Endothelial cell of umbilical vein (primary cell): ENCODE data around the gene CYSLTR2. TPM values are rescaled to one million over a fixed set of nuclear protein-coding genes. Genes with fewer than 3 reads are reported as not detected.

Source experiments
- BruUV-seq: library from RNA; stranded (reverse); fragments of 400-500 nt; replicated peaks from 2 replicates; lab custom pipeline; 2021; lab: Mats Ljungman, UMichigan
- CTCF ChIA-PET: fragments of 300-600, 350-600 bp; sonication (Branson Sonifier 250); formaldehyde crosslinking; loops from one replicate; lab custom pipeline; 2021; ENCODE audit warnings: antibody characterized with exemption, inconsistent platforms; lab: Charles Lee
- POLR2A ChIA-PET: fragments of 300-600, 350-600 bp; sonication (Branson Sonifier 250); formaldehyde crosslinking; loops from one replicate; lab custom pipeline; 2021; ENCODE audit warnings: antibody characterized with exemption, inconsistent platforms; lab: Charles Lee
- DNase-seq: peaks from one replicate; pipeline ENCODE4 v3.0.0-alpha.2; 2011; ENCODE audit warnings: low read depth, low spot score
- FAIRE-seq: peaks from 2 replicates; lab custom pipeline; 2011; peaks lifted over from hg19 to GRCh38; lab: Jason Lieb, UNC
- H2AFZ ChIP-seq: 2 replicates; pipeline ENCODE4 v1.6.0; 2012; ENCODE audit warnings: low read depth, low read length, control low read depth, inconsistent platforms
- H3K27ac ChIP-seq: 2 replicates; pipeline ENCODE4 v1.5.1; 2011; ENCODE audit warnings: low read depth, mild to moderate bottlenecking, control low read depth, low read length, moderate library complexity; ENCODE audit not compliant: insufficient read depth
- H3K27me3 ChIP-seq, 2 experiments: 2 replicates each; pipeline versions ENCODE4 v1.6.0 to v1.6.1; 2011; ENCODE audit warnings: low read length in 2 of 2, mixed read lengths in 1 of 2; ENCODE audit not compliant: control insufficient read depth in 2 of 2, insufficient read depth in 2 of 2
- H3K36me3 ChIP-seq, 2 experiments: 2 replicates in 1 of 2; 3 replicates in 1 of 2; pipeline ENCODE4 v1.5.1; 2011; ENCODE audit warnings: low read length in 2 of 2, mild to moderate bottlenecking in 1 of 2, moderate library complexity in 1 of 2; ENCODE audit not compliant: control insufficient read depth in 2 of 2, insufficient read depth in 2 of 2; ENCODE audit errors: extremely low read depth in 1 of 2
- H3K4me1 ChIP-seq: 3 replicates; pipeline ENCODE4 v1.5.1; 2011; ENCODE audit warnings: mild to moderate bottlenecking, low read length; ENCODE audit not compliant: control insufficient read depth, insufficient read depth; ENCODE audit errors: extremely low read depth
- H3K4me2 ChIP-seq: 2 replicates; pipeline ENCODE4 v1.6.1; 2011; ENCODE audit warnings: low read length, control low read depth, mixed read lengths; ENCODE audit not compliant: insufficient read depth
- H3K4me3 ChIP-seq, 3 experiments: fragments of 200-600 bp in 1 of 3; sonication (generic), shearing (Covaris generic) in 1 of 3; replicated peaks in 1 of 3; 2 replicates each; pipeline ENCODE4 v1.5.1; 2011 to 2016; ENCODE audit warnings: control low read depth in 3 of 3, low read length in 3 of 3, mild to moderate bottlenecking in 2 of 3, inconsistent platforms in 1 of 3, low read depth in 1 of 3, moderate library complexity in 1 of 3; ENCODE audit not compliant: insufficient read depth in 1 of 3
- H3K79me2 ChIP-seq: 2 replicates; pipeline ENCODE4 v1.6.0; 2012; ENCODE audit warnings: low read length, inconsistent platforms; ENCODE audit not compliant: control insufficient read depth, insufficient read depth
- H3K9ac ChIP-seq: replicated peaks from 2 replicates; pipeline ENCODE3; 2011; ENCODE audit warnings: low read length, control low read depth; ENCODE audit not compliant: insufficient read depth; ENCODE audit errors: extremely low read depth
- H3K9me1 ChIP-seq: replicated peaks from 3 replicates; pipeline ENCODE4 v1.6.0; 2011; ENCODE audit warnings: mild to moderate bottlenecking, low read length; ENCODE audit not compliant: control insufficient read depth, insufficient read depth; ENCODE audit errors: extremely low read depth
- H3K9me3 ChIP-seq: replicated peaks from 2 replicates; pipeline ENCODE4 v1.5.1; 2012; ENCODE audit warnings: low read length, inconsistent platforms; ENCODE audit not compliant: control insufficient read depth, insufficient read depth
- H4K20me1 ChIP-seq: replicated peaks from 2 replicates; pipeline ENCODE3; 2011; ENCODE audit warnings: mild to moderate bottlenecking, low read length; ENCODE audit not compliant: control insufficient read depth, insufficient read depth; ENCODE audit errors: extremely low read depth
- EZH2 ChIP-seq: IDR thresholded peaks from 2 replicates; pipeline ENCODE4 v1.6.1; 2012; ENCODE audit warnings: borderline replicate concordance, low read depth, mild to moderate bottlenecking, moderate library complexity, low read length, inconsistent platforms; ENCODE audit not compliant: severe bottlenecking
- FOS ChIP-seq: IDR thresholded peaks from 2 replicates; pipeline ENCODE4 v1.6.1; 2011; ENCODE audit warnings: mild to moderate bottlenecking, low read length, moderate library complexity, borderline replicate concordance; ENCODE audit not compliant: insufficient read depth
- GATA2 ChIP-seq: IDR thresholded peaks from 2 replicates; pipeline ENCODE4 v1.7.0; 2011; ENCODE audit warnings: low read depth, mild to moderate bottlenecking, moderate library complexity, mixed read lengths, low read length; ENCODE audit not compliant: insufficient read length, insufficient read depth
- JUN ChIP-seq: IDR thresholded peaks from 2 replicates; pipeline ENCODE4 v1.6.1; 2011; ENCODE audit warnings: borderline replicate concordance, low read depth; ENCODE audit not compliant: insufficient read length, insufficient read depth
- MYC ChIP-seq: IDR thresholded peaks from one replicate; pipeline ENCODE4 v1.6.1; 2011; ENCODE audit warnings: mild to moderate bottlenecking, low read depth, low read length
- POLR2A ChIP-seq: IDR thresholded peaks from 2 replicates; pipeline ENCODE4 v1.6.1; 2012; ENCODE audit warnings: low read depth, mild to moderate bottlenecking, control low read depth, low read length
- POLR2AphosphoS5 ChIP-seq: IDR thresholded peaks from 2 replicates; pipeline ENCODE4 v1.6.1; 2012; ENCODE audit warnings: low read depth, mild to moderate bottlenecking, control low read depth, low read length, moderate library complexity; ENCODE audit not compliant: insufficient read depth
- dilution Hi-C: fragments of 300-500 bp; cut with MboI; formaldehyde crosslinking; loops from one replicate; pipeline ENCODE4 v1.15.0; 2019; ENCODE audit warnings: low sequenced_read_pairs; ENCODE audit not compliant: extremely low pct_ligation_motif_present
- intact Hi-C: fragments of 100-400 bp; cut with micrococcal nuclease; formaldehyde crosslinking; loops from one replicate; pipeline ENCODE4 v1.10.0; 2022
- polyA plus RNA-seq, 4 experiments: library from polyadenylated mRNA; depleted of rRNA in 3 of 4; stranded (reverse) in 3 of 4; unstranded in 1 of 4; fragments of >200 nt; gene quantifications; 2 replicates each; pipeline versions ENCODE4 v1.2.1 to v1.2.3, GENCODE V29; 2011 to 2012; ENCODE audit warnings: missing spikeins in 1 of 4
- total RNA-seq: library from RNA; stranded (reverse); gene quantifications from 2 replicates; pipeline ENCODE4 v1.2.3, GENCODE V29; 2021
- TF ChIP-seq, protein P1 (sequence below): IDR thresholded peaks from 2 replicates; pipeline ENCODE4 v1.6.1; 2011; ENCODE audit not compliant: insufficient read depth, insufficient read length
- TF ChIP-seq, protein P2 (sequence below), 2 donors: IDR thresholded peaks; 1 replicate in 1 of 2; 2 replicates in 1 of 2; pipeline ENCODE4 v1.5.1; 2011; ENCODE audit warnings: low read length in 2 of 2, mild to moderate bottlenecking in 2 of 2, moderate library complexity in 2 of 2, control low read depth in 1 of 2, inconsistent platforms in 1 of 2, low read depth in 1 of 2; ENCODE audit not compliant: insufficient read depth in 1 of 2; ENCODE audit errors: extremely low read depth in 1 of 2

CYSLTR2 gene
- total and polyA plus RNA-seq, 2 donors (not counting 3 experiments of a cell fraction or from before 2014, with no cell fraction given), result 0.10 to 0.31 TPM

DNA sequence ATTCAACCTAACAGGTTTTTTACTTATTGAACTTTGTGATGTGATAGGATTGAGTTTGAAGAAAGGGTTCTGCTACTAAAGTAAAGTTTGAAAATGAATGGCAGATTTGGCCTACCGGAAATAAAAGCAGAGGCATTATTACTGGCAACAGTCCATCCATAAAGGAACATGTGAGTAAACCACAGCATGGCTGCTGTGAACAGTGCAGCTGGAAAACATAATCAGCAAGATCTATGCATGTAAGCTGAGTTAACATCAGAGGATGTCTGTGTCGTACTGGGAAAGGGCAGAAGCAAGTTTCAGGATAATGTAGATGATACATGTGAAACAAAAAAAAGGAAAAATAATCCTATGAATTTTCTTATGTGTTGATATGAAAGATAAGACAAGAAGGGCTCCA, 87.6 kb downstream of the CYSLTR2 start:
- Histone ChIP-seq H4K20me1 (no peaks in the 10 kb centered on the region), H3K9me3 (no peaks in the 10 kb centered on the region), H3K4me1 (no peaks in the 10 kb centered on the region), H3K4me2 (no peak overlapping the region), H3K27ac (no peak overlapping the region), H3K9ac (no peak overlapping the region), H3K36me3 (no peaks in the 10 kb centered on the region), H3K9me1 (no peaks in the 10 kb centered on the region), H3K27me3 (peaks cover 4 to 8% of the 10 kb centered on the region in 2 experiments), H2AFZ (no peak overlapping the region), H3K4me3 (no peak overlapping the region), H3K79me2 (no peaks in the 10 kb centered on the region)
- FAIRE-seq, result no peak
- CTCF ChIA-PET, result interaction anchor here (0.8 to 3.5 kb wide), 4 partner anchors 9 to 27 kb away, joined by 3 to 13 read pairs (median 4); no protein-coding TSS in a partner anchor
- DNase-seq, result peak; percentile 37
- dilution Hi-C loops, result no loop called here
- POLR2A ChIA-PET, result no interaction called here
- BruUV-seq, result no TSS peak
- intact Hi-C loops, result no loop called here
- TF ChIP-seq MYC, result no peak
- TF ChIP-seq FOS, result no peak
- TF ChIP-seq EZH2, result no peak
- TF ChIP-seq, protein P1, sequence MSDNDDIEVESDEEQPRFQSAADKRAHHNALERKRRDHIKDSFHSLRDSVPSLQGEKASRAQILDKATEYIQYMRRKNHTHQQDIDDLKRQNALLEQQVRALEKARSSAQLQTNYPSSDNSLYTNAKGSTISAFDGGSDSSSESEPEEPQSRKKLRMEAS, result no peak
- no peak for TF ChIP-seq GATA2
- TF ChIP-seq JUN, result no peak
- no peak for TF ChIP-seq POLR2AphosphoS5
- no peak for TF ChIP-seq POLR2A
- TF ChIP-seq, protein P2, sequence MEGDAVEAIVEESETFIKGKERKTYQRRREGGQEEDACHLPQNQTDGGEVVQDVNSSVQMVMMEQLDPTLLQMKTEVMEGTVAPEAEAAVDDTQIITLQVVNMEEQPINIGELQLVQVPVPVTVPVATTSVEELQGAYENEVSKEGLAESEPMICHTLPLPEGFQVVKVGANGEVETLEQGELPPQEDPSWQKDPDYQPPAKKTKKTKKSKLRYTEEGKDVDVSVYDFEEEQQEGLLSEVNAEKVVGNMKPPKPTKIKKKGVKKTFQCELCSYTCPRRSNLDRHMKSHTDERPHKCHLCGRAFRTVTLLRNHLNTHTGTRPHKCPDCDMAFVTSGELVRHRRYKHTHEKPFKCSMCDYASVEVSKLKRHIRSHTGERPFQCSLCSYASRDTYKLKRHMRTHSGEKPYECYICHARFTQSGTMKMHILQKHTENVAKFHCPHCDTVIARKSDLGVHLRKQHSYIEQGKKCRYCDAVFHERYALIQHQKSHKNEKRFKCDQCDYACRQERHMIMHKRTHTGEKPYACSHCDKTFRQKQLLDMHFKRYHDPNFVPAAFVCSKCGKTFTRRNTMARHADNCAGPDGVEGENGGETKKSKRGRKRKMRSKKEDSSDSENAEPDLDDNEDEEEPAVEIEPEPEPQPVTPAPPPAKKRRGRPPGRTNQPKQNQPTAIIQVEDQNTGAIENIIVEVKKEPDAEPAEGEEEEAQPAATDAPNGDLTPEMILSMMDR (IDR thresholded peaks at IDR 0.05; ENCODE audit: extremely low read depth in 1 of 2, insufficient read depth in 1 of 2, low read depth in 1 of 2, low read length in 2 of 2), result no peak
